Mesendoderm (in vitro differentiated cells): ENCODE data around the gene MYH10.

Source experiments
- DNase-seq: peaks from one replicate; pipeline ENCODE4 v3.0.0; 2013
- H2AK5ac ChIP-seq: 2 replicates; pipeline ENCODE4 v1.6.1; 2013; ENCODE audit warnings: low read length, inconsistent platforms
- H2BK120ac ChIP-seq: 2 replicates; pipeline ENCODE4 v1.6.1; 2013; ENCODE audit warnings: low read depth, mild to moderate bottlenecking, low read length, moderate library complexity, mixed read lengths
- H2BK15ac ChIP-seq: replicated peaks from 2 replicates; pipeline ENCODE4 v1.6.1; 2013; ENCODE audit warnings: low read depth, mild to moderate bottlenecking, moderate library complexity
- H2BK5ac ChIP-seq: 2 replicates; pipeline ENCODE4 v1.6.1; 2013; ENCODE audit warnings: low read length, inconsistent platforms
- H3K18ac ChIP-seq: 2 replicates; pipeline ENCODE4 v1.6.1; 2013; ENCODE audit warnings: mild to moderate bottlenecking, low read length, mixed read lengths
- H3K23ac ChIP-seq: one replicate; pipeline ENCODE4 v1.6.1; 2013; ENCODE audit warnings: low read length
- H3K27ac ChIP-seq: 2 replicates; pipeline ENCODE4 v1.5.1; 2013; ENCODE audit warnings: low read depth, mild to moderate bottlenecking, inconsistent platforms, low read length, moderate library complexity
- H3K27me3 ChIP-seq: 2 replicates; pipeline ENCODE4 v1.6.1; 2013; ENCODE audit warnings: low read length, control low read depth, mild to moderate bottlenecking, inconsistent platforms; ENCODE audit not compliant: insufficient read depth, poor library complexity
- H3K36me3 ChIP-seq: 2 replicates; pipeline ENCODE4 v1.6.1; 2013; ENCODE audit warnings: low read length, inconsistent platforms; ENCODE audit not compliant: control insufficient read depth, insufficient read depth
- H3K4ac ChIP-seq: one replicate; pipeline ENCODE4 v1.6.1; 2013; ENCODE audit warnings: low read depth, mild to moderate bottlenecking, low read length, moderate library complexity
- H3K4me1 ChIP-seq: 2 replicates; pipeline ENCODE4 v1.6.1; 2013; ENCODE audit warnings: low read depth, low read length, inconsistent platforms; ENCODE audit not compliant: control insufficient read depth
- H3K4me2 ChIP-seq: 2 replicates; pipeline ENCODE4 v1.6.1; 2013; ENCODE audit warnings: low read length
- H3K4me3 ChIP-seq: 2 replicates; pipeline ENCODE4 v1.5.1; 2013; ENCODE audit warnings: mild to moderate bottlenecking, low read length
- H3K56ac ChIP-seq: one replicate; pipeline ENCODE4 v1.6.1; 2013; ENCODE audit warnings: low read length
- H3K79me1 ChIP-seq: 2 replicates; pipeline ENCODE4 v1.6.1; 2013; ENCODE audit warnings: low read length, inconsistent platforms
- H3K79me2 ChIP-seq: 2 replicates; pipeline ENCODE4 v1.6.1; 2013; ENCODE audit warnings: mild to moderate bottlenecking, low read length; ENCODE audit not compliant: control insufficient read depth, insufficient read depth
- H3K9ac ChIP-seq: 2 replicates; pipeline ENCODE4 v1.6.1; 2013; ENCODE audit warnings: low read length, inconsistent platforms
- H4K5ac ChIP-seq: one replicate; pipeline ENCODE4 v1.6.1; 2013; ENCODE audit warnings: low read length
- H4K8ac ChIP-seq: one replicate; pipeline ENCODE4 v1.6.1; 2013; ENCODE audit warnings: low read depth, mild to moderate bottlenecking, control low read depth, low read length, moderate library complexity
- WGBS: extraction: QIAGEN DNeasy Blood & Tissue Kit; methylation state at CpG from one replicate; pipeline ENCODE4 v1.1.7; 2013; ENCODE audit warnings: low lambda C conversion rate, missing lambda C conversion rate; ENCODE audit not compliant: insufficient coverage; ENCODE audit errors: extremely low coverage; 5-methylcytosine and 5-hydroxymethylcytosine counted together

Gene MYH10

DNA sequence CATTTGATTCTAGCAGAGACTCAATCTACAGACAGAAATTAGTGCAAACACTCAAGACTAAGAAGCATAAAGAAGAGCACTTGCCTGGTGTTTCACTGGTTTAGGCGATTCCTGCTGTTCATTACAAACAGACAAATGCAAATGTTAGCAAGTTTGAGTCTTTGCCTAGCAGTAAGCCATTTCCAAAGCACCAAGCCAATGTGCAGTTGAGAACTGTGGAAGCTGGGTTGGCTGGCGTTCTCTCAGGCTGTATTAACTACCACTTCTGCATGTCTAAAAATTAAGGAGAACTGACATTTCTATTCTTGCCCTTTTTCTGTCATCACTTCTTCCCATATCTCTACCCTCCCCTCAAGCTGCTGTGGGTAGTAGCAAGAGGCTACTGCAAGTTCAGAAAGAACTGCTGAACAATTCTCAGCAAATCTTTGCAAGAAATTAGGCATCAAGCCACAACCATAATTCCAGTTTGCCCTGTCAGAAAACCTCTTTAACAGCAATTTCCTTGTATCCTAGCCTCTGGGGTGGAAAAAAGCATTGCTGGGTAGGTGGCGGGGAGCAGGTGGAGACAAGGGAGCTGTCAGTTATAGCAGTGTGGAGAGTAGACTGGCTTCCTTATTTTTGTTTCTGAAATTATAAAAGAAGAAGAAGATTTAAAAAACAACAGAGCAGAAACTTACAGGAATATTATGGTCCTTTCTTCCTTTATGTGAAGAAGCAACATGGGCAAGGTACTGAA lies 53.8 kb downstream of the MYH10 start:
- no peak overlapping the region for H3K9ac ChIP-seq
- H3K36me3 ChIP-seq, result no peaks in the 10 kb centered on the region
- H2BK15ac ChIP-seq, result no peak overlapping the region
- H3K79me2 ChIP-seq, result peaks cover 3% of the 10 kb centered on the region
- no peak overlapping the region for H3K18ac ChIP-seq
- H4K8ac ChIP-seq, result no peak overlapping the region
- peaks cover 2% of the 10 kb centered on the region for H3K79me1 ChIP-seq
- H2BK5ac ChIP-seq, result no peak overlapping the region
- no peaks in the 10 kb centered on the region for H3K4me1 ChIP-seq
- no peak overlapping the region for H4K5ac ChIP-seq
- no peak overlapping the region for H3K27ac ChIP-seq
- H3K4me3 ChIP-seq, result no peak overlapping the region
- no peak overlapping the region for H3K23ac ChIP-seq
- no peaks in the 10 kb centered on the region for H3K27me3 ChIP-seq
- H3K56ac ChIP-seq, result no peak overlapping the region
- no CpG with 5 or more reads among the region's 3 CpGs for WGBS
- DNase-seq, result no peak
- no peak overlapping the region for H2BK120ac ChIP-seq
- no peak overlapping the region for H2AK5ac ChIP-seq
- H3K4ac ChIP-seq, result no peak overlapping the region
- no peak overlapping the region for H3K4me2 ChIP-seq

GRCh38 chr17:8574687-8575086 lies 55.8 kb downstream of the MYH10 start:
- H3K56ac ChIP-seq, result no peak overlapping the region
- no peak overlapping the region for H2BK5ac ChIP-seq
- H4K5ac ChIP-seq, result no peak overlapping the region
- no peaks in the 10 kb centered on the region for H3K36me3 ChIP-seq
- no peak overlapping the region for H2BK15ac ChIP-seq
- no peaks in the 10 kb centered on the region for H3K79me2 ChIP-seq
- no peak overlapping the region for H3K23ac ChIP-seq
- no CpG with 5 or more reads among the region's 9 CpGs for WGBS
- H3K18ac ChIP-seq, result no peak overlapping the region
- no peak overlapping the region for H3K4ac ChIP-seq
- H3K9ac ChIP-seq, result no peak overlapping the region
- no peak overlapping the region for H3K27ac ChIP-seq
- H3K79me1 ChIP-seq, result peaks cover 2% of the 10 kb centered on the region
- H2BK120ac ChIP-seq, result no peak overlapping the region
- no peaks in the 10 kb centered on the region for H3K27me3 ChIP-seq
- H4K8ac ChIP-seq, result no peak overlapping the region
- H2AK5ac ChIP-seq, result no peak overlapping the region
- DNase-seq, result peak; percentile 35
- no peak overlapping the region for H3K4me3 ChIP-seq
- H3K4me1 ChIP-seq, result no peaks in the 10 kb centered on the region
- H3K4me2 ChIP-seq, result no peak overlapping the region

DNA sequence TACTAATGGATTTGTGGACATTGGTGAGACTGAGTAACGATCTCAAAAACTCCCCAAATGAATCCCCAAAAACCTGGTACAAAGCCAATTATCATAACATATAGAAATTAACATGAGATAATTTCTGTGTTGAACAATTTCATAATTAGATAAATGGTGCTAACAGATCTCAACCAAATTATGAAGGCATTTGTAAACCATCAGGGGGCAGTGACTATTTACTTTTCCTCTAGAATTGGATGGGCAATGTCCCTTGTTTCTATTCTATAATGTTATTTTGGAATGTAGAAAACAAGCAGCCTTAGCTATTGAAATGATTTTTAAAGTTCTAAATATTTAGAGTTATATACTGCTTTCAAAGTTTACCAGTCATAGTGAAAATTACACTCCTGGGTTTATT lies 57.8 kb downstream of the MYH10 start:
- H4K5ac ChIP-seq, result no peak overlapping the region
- H2AK5ac ChIP-seq, result no peak overlapping the region
- peaks cover 2% of the 10 kb centered on the region for H3K79me1 ChIP-seq
- H3K27ac ChIP-seq, result no peak overlapping the region
- no peaks in the 10 kb centered on the region for H3K4me1 ChIP-seq
- H3K4ac ChIP-seq, result no peak overlapping the region
- H3K56ac ChIP-seq, result no peak overlapping the region
- H3K36me3 ChIP-seq, result peaks cover 4% of the 10 kb centered on the region
- no peaks in the 10 kb centered on the region for H3K79me2 ChIP-seq
- H4K8ac ChIP-seq, result no peak overlapping the region
- no CpG with 5 or more reads among the region's 1 CpG for WGBS
- H3K18ac ChIP-seq, result no peak overlapping the region
- H2BK5ac ChIP-seq, result no peak overlapping the region
- no peak overlapping the region for H3K9ac ChIP-seq
- no peaks in the 10 kb centered on the region for H3K27me3 ChIP-seq
- H3K4me3 ChIP-seq, result no peak overlapping the region
- H2BK15ac ChIP-seq, result no peak overlapping the region
- no peak for DNase-seq
- H3K4me2 ChIP-seq, result no peak overlapping the region
- no peak overlapping the region for H3K23ac ChIP-seq
- no peak overlapping the region for H2BK120ac ChIP-seq

GRCh38 chr17:8563981-8564602 lies 66.4 kb downstream of the MYH10 start:
- WGBS, result no CpG with 5 or more reads among the region's 7 CpGs
- Histone ChIP-seq H2BK5ac (no peak overlapping the region), H3K27ac (no peak overlapping the region), H3K36me3 (peaks cover 8% of the 10 kb centered on the region), H2BK120ac (no peak overlapping the region), H2AK5ac (no peak overlapping the region), H2BK15ac (no peak overlapping the region), H3K4me1 (no peaks in the 10 kb centered on the region), H3K4me3 (no peak overlapping the region), H3K23ac (no peak overlapping the region), H4K5ac (no peak overlapping the region), H3K9ac (no peak overlapping the region), H3K79me1 (no peaks in the 10 kb centered on the region), H4K8ac (no peak overlapping the region), H3K4me2 (no peak overlapping the region), H3K27me3 (no peaks in the 10 kb centered on the region), H3K4ac (no peak overlapping the region), H3K18ac (no peak overlapping the region), H3K79me2 (no peaks in the 10 kb centered on the region), H3K56ac (no peak overlapping the region)
- DNase-seq, result no peak

DNA sequence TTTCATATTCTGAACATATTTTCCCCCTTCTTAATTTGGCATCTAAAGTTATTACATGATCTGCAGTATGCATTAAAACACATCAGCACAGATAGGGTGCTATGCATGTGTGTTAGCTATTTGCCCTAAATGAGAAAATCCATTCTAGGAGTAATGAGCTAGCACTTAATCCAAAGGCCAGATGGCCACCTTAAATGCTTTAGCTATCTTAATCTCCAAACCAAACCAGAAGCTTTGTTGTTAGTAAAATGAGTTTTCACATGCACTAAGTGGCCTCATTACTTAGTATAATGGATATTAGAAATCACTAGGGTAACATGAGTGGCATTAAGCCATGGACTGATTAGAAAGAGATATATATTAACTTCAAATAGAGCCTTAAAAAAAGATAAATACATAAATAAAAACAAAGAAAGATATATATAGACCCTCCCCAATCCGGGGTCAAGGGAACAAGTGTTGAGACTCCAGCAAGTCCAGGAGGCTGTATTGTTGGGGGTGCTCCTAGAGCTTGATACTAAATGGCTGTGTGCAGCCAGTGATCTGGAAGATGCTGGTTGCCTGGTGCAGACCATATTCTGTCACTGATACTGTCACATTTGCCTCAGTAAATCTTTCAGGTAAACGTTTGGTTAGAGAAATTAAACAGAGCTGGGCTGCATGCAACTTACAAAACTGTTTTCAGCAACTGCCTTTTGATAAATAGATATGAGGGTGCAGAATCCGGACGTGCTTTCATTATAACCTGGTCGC lies 67.3 kb downstream of the MYH10 start:
- no peak overlapping the region for H3K4me2 ChIP-seq
- H3K4me1 ChIP-seq, result no peaks in the 10 kb centered on the region
- no peak overlapping the region for H2BK15ac ChIP-seq
- no peak overlapping the region for H3K27ac ChIP-seq
- H3K79me2 ChIP-seq, result no peaks in the 10 kb centered on the region
- DNase-seq, result no peak
- H2BK120ac ChIP-seq, result no peak overlapping the region
- H4K8ac ChIP-seq, result no peak overlapping the region
- no peak overlapping the region for H3K23ac ChIP-seq
- H2AK5ac ChIP-seq, result no peak overlapping the region
- no peak overlapping the region for H3K9ac ChIP-seq
- no peak overlapping the region for H2BK5ac ChIP-seq
- no peak overlapping the region for H3K4ac ChIP-seq
- H4K5ac ChIP-seq, result no peak overlapping the region
- no peak overlapping the region for H3K18ac ChIP-seq
- no peak overlapping the region for H3K4me3 ChIP-seq
- H3K36me3 ChIP-seq, result peaks cover 6% of the 10 kb centered on the region
- H3K56ac ChIP-seq, result no peak overlapping the region
- no CpG with 5 or more reads among the region's 5 CpGs for WGBS
- no peaks in the 10 kb centered on the region for H3K27me3 ChIP-seq
- no peaks in the 10 kb centered on the region for H3K79me1 ChIP-seq
